ENCODE results near the gene HOOK2. TPM values are rescaled to one million over a fixed set of nuclear protein-coding genes. Genes with fewer than 3 reads are reported as not detected.

Gene HOOK2
- total and polyA plus RNA-seq, 2 of the 13 experiments (the other 11 are each of a cell fraction or from before 2014, with no cell fraction given), result 9.2 to 12.9 TPM

DNA sequence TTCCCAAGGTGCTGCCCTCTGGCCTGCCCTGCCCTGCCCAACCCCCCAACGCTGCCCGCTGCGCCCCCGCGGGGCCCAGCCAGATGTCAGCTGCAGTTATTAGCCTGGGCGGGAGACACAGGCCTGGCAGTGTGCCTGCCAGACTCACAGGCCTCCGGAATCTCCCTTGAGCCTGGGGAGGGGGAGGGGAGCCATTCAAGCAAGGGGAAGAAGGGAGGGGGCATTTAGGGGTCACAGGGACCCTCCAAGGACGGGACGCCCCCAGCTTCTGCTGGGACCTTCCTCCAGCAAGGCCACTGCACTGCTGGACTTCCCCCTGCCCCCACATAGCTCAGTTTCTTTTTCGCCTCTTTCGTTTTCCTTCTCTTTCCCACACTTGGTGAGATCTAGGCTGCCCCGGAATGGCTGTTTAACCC is 13.3 kb upstream of the HOOK2 start (continued):
- TF ChIP-seq, protein P1, sequence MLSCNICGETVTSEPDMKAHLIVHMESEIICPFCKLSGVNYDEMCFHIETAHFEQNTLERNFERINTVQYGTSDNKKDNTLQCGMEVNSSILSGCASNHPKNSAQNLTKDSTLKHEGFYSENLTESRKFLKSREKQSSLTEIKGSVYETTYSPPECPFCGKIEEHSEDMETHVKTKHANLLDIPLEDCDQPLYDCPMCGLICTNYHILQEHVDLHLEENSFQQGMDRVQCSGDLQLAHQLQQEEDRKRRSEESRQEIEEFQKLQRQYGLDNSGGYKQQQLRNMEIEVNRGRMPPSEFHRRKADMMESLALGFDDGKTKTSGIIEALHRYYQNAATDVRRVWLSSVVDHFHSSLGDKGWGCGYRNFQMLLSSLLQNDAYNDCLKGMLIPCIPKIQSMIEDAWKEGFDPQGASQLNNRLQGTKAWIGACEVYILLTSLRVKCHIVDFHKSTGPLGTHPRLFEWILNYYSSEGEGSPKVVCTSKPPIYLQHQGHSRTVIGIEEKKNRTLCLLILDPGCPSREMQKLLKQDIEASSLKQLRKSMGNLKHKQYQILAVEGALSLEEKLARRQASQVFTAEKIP (CRISPR knock-in tag; IDR thresholded peaks at IDR 0.05; ENCODE audit: borderline replicate concordance), result no peak
- TF ChIP-seq ZNF253 (CRISPR knock-in tag; IDR thresholded peaks at IDR 0.05; ENCODE audit: borderline replicate concordance) (no peak), MBNL3 (CRISPR knock-in tag; conservative IDR thresholded peaks at IDR 0.05) (no peak), NAIF1 (CRISPR knock-in tag; IDR thresholded peaks at IDR 0.05; ENCODE audit: borderline replicate concordance) (0 out of 2 replicates have a peak, but pooled peaks have one; percentile 33), ZNF292 (CRISPR knock-in tag; IDR thresholded peaks at IDR 0.05; ENCODE audit: borderline replicate concordance, low read depth) (no peak), HNRNPLL (IDR thresholded peaks at IDR 0.05; ENCODE audit: low read depth, low read length, poor library complexity, severe bottlenecking) (no peak), PAF1 (CRISPR knock-in tag; IDR thresholded peaks at IDR 0.05) (no peak), RXRA (CRISPR knock-in tag; IDR thresholded peaks at IDR 0.05) (peak; percentile 50; the same call in 1 of the 2 replicates), TAF15 (IDR thresholded peaks at IDR 0.05; ENCODE audit: low read depth, low read length, poor library complexity, severe bottlenecking) (no peak)
- TF ChIP-seq, protein P2, sequence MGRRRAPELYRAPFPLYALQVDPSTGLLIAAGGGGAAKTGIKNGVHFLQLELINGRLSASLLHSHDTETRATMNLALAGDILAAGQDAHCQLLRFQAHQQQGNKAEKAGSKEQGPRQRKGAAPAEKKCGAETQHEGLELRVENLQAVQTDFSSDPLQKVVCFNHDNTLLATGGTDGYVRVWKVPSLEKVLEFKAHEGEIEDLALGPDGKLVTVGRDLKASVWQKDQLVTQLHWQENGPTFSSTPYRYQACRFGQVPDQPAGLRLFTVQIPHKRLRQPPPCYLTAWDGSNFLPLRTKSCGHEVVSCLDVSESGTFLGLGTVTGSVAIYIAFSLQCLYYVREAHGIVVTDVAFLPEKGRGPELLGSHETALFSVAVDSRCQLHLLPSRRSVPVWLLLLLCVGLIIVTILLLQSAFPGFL (CRISPR knock-in tag; IDR thresholded peaks at IDR 0.05), result no peak

Data from HepG2 (cell line).